ENCODE results near the gene EDN2. TPM values are rescaled to one million over a fixed set of nuclear protein-coding genes. Genes with fewer than 3 reads are reported as not detected.

The EDN2 gene
- polyA plus RNA-seq, 1 donor from 2014 or later = not detected

- Histone ChIP-seq H3K79me2 (replicated peaks; ENCODE audit: insufficient read depth, low read length) (no peaks in the 10 kb centered on the region), H3K4me3 (ENCODE audit: low read length) (no peak overlapping the region), H3K27me3 (ENCODE audit: insufficient read depth, low read depth, low read length) (no peaks in the 10 kb centered on the region), H4K20me1 (ENCODE audit: insufficient read depth) (no peaks in the 10 kb centered on the region), H3K36me3 (ENCODE audit: insufficient read depth, low read length) (no peaks in the 10 kb centered on the region), H3K4me2 (ENCODE audit: low read length) (no peak overlapping the region), H3F3A (ENCODE audit: insufficient read depth, low read length, poor library complexity, severe bottlenecking) (no peaks in the 10 kb centered on the region), H3K9me2 (ENCODE audit: insufficient read depth, low read length) (no peaks in the 10 kb centered on the region), H2AFZ (ENCODE audit: low read depth, low read length) (no peak overlapping the region), H3K9me3 (ENCODE audit: low read length) (no peaks in the 10 kb centered on the region), H3K9ac (ENCODE audit: low read length) (no peak overlapping the region), H3K27ac (ENCODE audit: low read length) (no peak overlapping the region)
- TF ChIP-seq SMC3 (conservative IDR thresholded peaks at IDR 0.05; ENCODE audit: poor library complexity) (no peak), POLR2AphosphoS5 (IDR thresholded peaks at IDR 0.05) (no peak), EZH2 (IDR thresholded peaks at IDR 0.05; ENCODE audit: borderline replicate concordance, insufficient read depth, low read length, poor library complexity, severe bottlenecking) (no peak), CTCF (IDR thresholded peaks at IDR 0.05; ENCODE audit: poor library complexity, severe bottlenecking) (no peak), RAD21 (conservative IDR thresholded peaks at IDR 0.05) (no peak), REST (IDR thresholded peaks at IDR 0.05; ENCODE audit: borderline replicate concordance) (no peak), EP300 (conservative IDR thresholded peaks at IDR 0.05; ENCODE audit: poor library complexity, severe bottlenecking) (no peak), MXI1 (conservative IDR thresholded peaks at IDR 0.05; ENCODE audit: poor library complexity, severe bottlenecking) (no peak), TAF1 (IDR thresholded peaks at IDR 0.05; ENCODE audit: low read depth) (no peak)
Measured at GRCh38 chr1:41523071-41523470, 38.6 kb upstream of the EDN2 start.

GRCh38 chr1:41521766-41522165 lies 37.3 kb upstream of the EDN2 start:
- H3K4me3 ChIP-seq (ENCODE audit: low read length) = no peak overlapping the region
- H3K27me3 ChIP-seq (ENCODE audit: insufficient read depth, low read depth, low read length) = no peaks in the 10 kb centered on the region
- no peak for TF ChIP-seq REST (IDR thresholded peaks at IDR 0.05; ENCODE audit: borderline replicate concordance)
- no peaks in the 10 kb centered on the region for H3K9me3 ChIP-seq (ENCODE audit: low read length)
- H3K9ac ChIP-seq (ENCODE audit: low read length) = no peak overlapping the region
- H3K4me2 ChIP-seq (ENCODE audit: low read length) = no peak overlapping the region
- H4K20me1 ChIP-seq (ENCODE audit: insufficient read depth) = no peaks in the 10 kb centered on the region
- no peaks in the 10 kb centered on the region for H3K36me3 ChIP-seq (ENCODE audit: insufficient read depth, low read length)
- H3K79me2 ChIP-seq (replicated peaks; ENCODE audit: insufficient read depth, low read length) = no peaks in the 10 kb centered on the region
- H2AFZ ChIP-seq (ENCODE audit: low read depth, low read length) = no peak overlapping the region
- H3K27ac ChIP-seq (ENCODE audit: low read length) = no peak overlapping the region
- H3K9me2 ChIP-seq (ENCODE audit: insufficient read depth, low read length) = no peaks in the 10 kb centered on the region
- no peaks in the 10 kb centered on the region for H3F3A ChIP-seq (ENCODE audit: insufficient read depth, low read length, poor library complexity, severe bottlenecking)
